DMS53 (cell line): Measurements from ENCODE around the gene KCMF1.

ENCODE experiments used
- DNase-seq: peaks from one replicate; lab custom pipeline; 2025; lab: John Stamatoyannopoulos, UW

The KCMF1 gene

GRCh38 chr2:84980263-84980983, 9.5 kb downstream of the KCMF1 start:
- peak; percentile 49 for DNase-seq

GRCh38 chr2:84986018-84986417, 15.1 kb downstream of the KCMF1 start:
- DNase-seq = no peak

- DNase-seq = no peak
Observed at GRCh38 chr2:84989422-84989821, 18.5 kb downstream of the KCMF1 start.

GRCh38 chr2:84989927-84990326, 19.0 kb downstream of the KCMF1 start:
- DNase-seq = no peak

- no peak for DNase-seq
Observed at GRCh38 chr2:84991404-84992160, 20.6 kb downstream of the KCMF1 start.

- no peak for DNase-seq
Observed at GRCh38 chr2:84995826-84996225, 24.9 kb downstream of the KCMF1 start.

- DNase-seq = peak; percentile 32
Observed at GRCh38 chr2:84996909-84997308, 25.9 kb downstream of the KCMF1 start.

GRCh38 chr2:84999553-84999955, 28.6 kb downstream of the KCMF1 start:
- DNase-seq = no peak

- DNase-seq = peak; percentile 51
Observed at GRCh38 chr2:85001595-85001994, 30.6 kb downstream of the KCMF1 start.

GRCh38 chr2:85002534-85002933, 31.6 kb downstream of the KCMF1 start:
- no peak for DNase-seq

GRCh38 chr2:85008252-85008651, 37.3 kb downstream of the KCMF1 start:
- no peak for DNase-seq

GRCh38 chr2:85009019-85009618, 38.2 kb downstream of the KCMF1 start:
- no peak for DNase-seq

- no peak for DNase-seq
Observed at GRCh38 chr2:85010404-85010803, 39.4 kb downstream of the KCMF1 start.

- DNase-seq = no peak
Observed at GRCh38 chr2:85011098-85011497, 40.1 kb downstream of the KCMF1 start.

GRCh38 chr2:85011747-85012146, 40.8 kb downstream of the KCMF1 start:
- no peak for DNase-seq

GRCh38 chr2:85012431-85012830, 41.5 kb downstream of the KCMF1 start:
- DNase-seq = no peak

- no peak for DNase-seq
Observed at GRCh38 chr2:85012855-85013254, 41.9 kb downstream of the KCMF1 start.

GRCh38 chr2:85015653-85016360, 44.8 kb downstream of the KCMF1 start:
- no peak for DNase-seq

- DNase-seq = no peak
Observed at GRCh38 chr2:85016446-85016845, 45.5 kb downstream of the KCMF1 start.

GRCh38 chr2:85017411-85018048, 46.6 kb downstream of the KCMF1 start:
- peak; percentile 33 for DNase-seq

GRCh38 chr2:85018049-85018447, 47.1 kb downstream of the KCMF1 start:
- no peak for DNase-seq

GRCh38 chr2:85019121-85019520, 48.2 kb downstream of the KCMF1 start:
- DNase-seq = peak; percentile 39
